ENCODE measurements around the gene GPR180. TPM values are rescaled to one million over a fixed set of nuclear protein-coding genes. Genes with fewer than 3 reads are reported as not detected.

GPR180 gene
- total RNA-seq, 1 experiment from 2014 or later: 8.3 TPM

DNA sequence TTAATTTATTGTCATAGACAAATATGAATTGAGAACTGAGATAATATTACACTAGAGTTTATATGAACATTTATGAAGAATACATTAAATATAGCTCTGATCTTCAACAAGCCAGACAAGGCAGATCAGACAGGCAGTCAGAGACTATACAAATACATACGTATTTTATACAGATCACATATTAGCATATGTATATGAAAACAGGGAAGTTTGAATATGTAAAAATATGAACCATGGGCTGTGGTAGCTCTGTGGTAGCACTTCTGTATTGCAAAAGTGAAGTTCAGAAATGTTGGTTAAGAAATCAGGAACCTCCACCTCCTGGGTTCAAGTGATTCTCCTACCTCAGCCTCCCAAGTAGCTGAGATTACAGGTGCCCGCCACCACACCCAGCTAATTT, 20.7 kb downstream of the GPR180 start:
- H3K36me3 ChIP-seq (ENCODE audit: insufficient read depth, low read length, poor library complexity, severe bottlenecking): peaks cover 30% of the 10 kb centered on the region
- no peaks in the 10 kb centered on the region for H3K27me3 ChIP-seq (replicated peaks; ENCODE audit: insufficient read depth, low read depth, low read length, poor library complexity)
- H3K9me3 ChIP-seq (ENCODE audit: low read depth, low read length, poor library complexity, severe bottlenecking): no peaks in the 10 kb centered on the region
- DNase-seq (ENCODE audit: low spot score): no peak
- H3K27ac ChIP-seq (ENCODE audit: low read depth, low read length, poor library complexity, severe bottlenecking): no peak overlapping the region
- intact Hi-C loops (cut with micrococcal nuclease; ENCODE audit: unreplicated experiment): no loop called here
- H3K4me1 ChIP-seq (ENCODE audit: insufficient read depth, low read length, poor library complexity, severe bottlenecking): no peaks in the 10 kb centered on the region
- TF ChIP-seq, protein P1, sequence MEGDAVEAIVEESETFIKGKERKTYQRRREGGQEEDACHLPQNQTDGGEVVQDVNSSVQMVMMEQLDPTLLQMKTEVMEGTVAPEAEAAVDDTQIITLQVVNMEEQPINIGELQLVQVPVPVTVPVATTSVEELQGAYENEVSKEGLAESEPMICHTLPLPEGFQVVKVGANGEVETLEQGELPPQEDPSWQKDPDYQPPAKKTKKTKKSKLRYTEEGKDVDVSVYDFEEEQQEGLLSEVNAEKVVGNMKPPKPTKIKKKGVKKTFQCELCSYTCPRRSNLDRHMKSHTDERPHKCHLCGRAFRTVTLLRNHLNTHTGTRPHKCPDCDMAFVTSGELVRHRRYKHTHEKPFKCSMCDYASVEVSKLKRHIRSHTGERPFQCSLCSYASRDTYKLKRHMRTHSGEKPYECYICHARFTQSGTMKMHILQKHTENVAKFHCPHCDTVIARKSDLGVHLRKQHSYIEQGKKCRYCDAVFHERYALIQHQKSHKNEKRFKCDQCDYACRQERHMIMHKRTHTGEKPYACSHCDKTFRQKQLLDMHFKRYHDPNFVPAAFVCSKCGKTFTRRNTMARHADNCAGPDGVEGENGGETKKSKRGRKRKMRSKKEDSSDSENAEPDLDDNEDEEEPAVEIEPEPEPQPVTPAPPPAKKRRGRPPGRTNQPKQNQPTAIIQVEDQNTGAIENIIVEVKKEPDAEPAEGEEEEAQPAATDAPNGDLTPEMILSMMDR (conservative IDR thresholded peaks at IDR 0.05; ENCODE audit: low read depth, low read length): no peak
- no peak for TF ChIP-seq EZH2 (IDR thresholded peaks at IDR 0.05; ENCODE audit: borderline replicate concordance, low read depth, low read length, poor library complexity, severe bottlenecking)
- no peak overlapping the region for H3K4me3 ChIP-seq (ENCODE audit: low read depth, low read length, poor library complexity, severe bottlenecking)
- ChIA-PET POLR2A (ENCODE audit: low non-redundant PET) (no interaction called here), CTCF (no interaction called here)
- no TSS peak for BruUV-seq (replicated peaks)

DNA sequence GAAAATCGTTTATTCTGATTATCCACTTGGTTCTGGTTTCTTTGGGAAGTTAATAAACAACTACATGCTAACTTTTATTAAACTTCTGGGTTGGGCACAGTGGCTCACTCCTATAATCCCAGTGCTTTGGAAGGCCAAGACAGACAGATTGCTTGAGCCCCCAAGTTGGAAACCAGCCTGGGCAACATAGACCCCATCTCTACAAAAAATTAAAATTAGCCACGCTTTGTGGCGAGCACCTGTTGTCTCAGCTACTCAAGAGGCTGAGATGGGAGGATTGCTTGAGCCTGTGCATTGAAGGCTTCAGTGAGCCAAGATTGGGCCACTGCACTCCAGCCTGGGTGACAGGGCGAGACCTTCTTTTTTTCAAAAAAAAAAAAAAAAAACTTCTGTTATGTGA, 21.7 kb downstream of the GPR180 start:
- peaks cover 31% of the 10 kb centered on the region for H3K36me3 ChIP-seq (ENCODE audit: insufficient read depth, low read length, poor library complexity, severe bottlenecking)
- no peaks in the 10 kb centered on the region for H3K27me3 ChIP-seq (replicated peaks; ENCODE audit: insufficient read depth, low read depth, low read length, poor library complexity)
- no peak overlapping the region for H3K27ac ChIP-seq (ENCODE audit: low read depth, low read length, poor library complexity, severe bottlenecking)
- no peak overlapping the region for H3K4me3 ChIP-seq (ENCODE audit: low read depth, low read length, poor library complexity, severe bottlenecking)
- intact Hi-C loops (cut with micrococcal nuclease; ENCODE audit: unreplicated experiment): no loop called here
- CTCF ChIA-PET: no interaction called here
- H3K9me3 ChIP-seq (ENCODE audit: low read depth, low read length, poor library complexity, severe bottlenecking): no peaks in the 10 kb centered on the region
- BruUV-seq (replicated peaks): no TSS peak
- no peaks in the 10 kb centered on the region for H3K4me1 ChIP-seq (ENCODE audit: insufficient read depth, low read length, poor library complexity, severe bottlenecking)
- POLR2A ChIA-PET (ENCODE audit: low non-redundant PET): no interaction called here
- no peak for TF ChIP-seq EZH2 (IDR thresholded peaks at IDR 0.05; ENCODE audit: borderline replicate concordance, low read depth, low read length, poor library complexity, severe bottlenecking)
- TF ChIP-seq, protein P1 (conservative IDR thresholded peaks at IDR 0.05; ENCODE audit: low read depth, low read length): no peak
- DNase-seq (ENCODE audit: low spot score): no peak

DNA sequence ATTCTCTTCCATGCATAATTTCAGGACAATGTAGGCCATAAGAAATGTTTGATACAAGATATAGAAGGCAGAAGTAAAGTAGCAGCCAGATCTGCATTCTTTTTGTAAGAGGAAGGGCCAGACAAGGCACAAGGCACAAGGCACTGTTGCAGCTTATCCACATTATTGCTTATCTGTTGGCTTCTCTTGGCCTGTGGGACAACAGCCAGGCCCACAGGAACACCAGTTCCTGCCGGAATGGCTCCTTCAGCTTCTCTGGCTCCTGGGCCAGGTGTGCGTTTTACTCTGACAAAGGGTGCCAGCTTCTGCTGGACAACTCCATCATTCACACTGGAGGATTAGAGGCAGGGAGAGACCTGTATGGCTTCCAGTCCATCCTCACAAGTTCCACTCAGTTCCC, 29.2 kb downstream of the GPR180 start:
- Histone ChIP-seq H3K27me3 (replicated peaks; ENCODE audit: insufficient read depth, low read depth, low read length, poor library complexity) (no peaks in the 10 kb centered on the region), H3K4me3 (ENCODE audit: low read depth, low read length, poor library complexity, severe bottlenecking) (no peak overlapping the region), H3K9me3 (ENCODE audit: low read depth, low read length, poor library complexity, severe bottlenecking) (no peaks in the 10 kb centered on the region), H3K36me3 (ENCODE audit: insufficient read depth, low read length, poor library complexity, severe bottlenecking) (peaks cover 15% of the 10 kb centered on the region), H3K27ac (ENCODE audit: low read depth, low read length, poor library complexity, severe bottlenecking) (no peak overlapping the region), H3K4me1 (ENCODE audit: insufficient read depth, low read length, poor library complexity, severe bottlenecking) (no peaks in the 10 kb centered on the region)
- POLR2A ChIA-PET (ENCODE audit: low non-redundant PET): no interaction called here
- intact Hi-C loops (cut with micrococcal nuclease; ENCODE audit: unreplicated experiment): no loop called here
- DNase-seq (ENCODE audit: low spot score): no peak
- TF ChIP-seq, protein P1 (conservative IDR thresholded peaks at IDR 0.05; ENCODE audit: low read depth, low read length): no peak
- TF ChIP-seq EZH2 (IDR thresholded peaks at IDR 0.05; ENCODE audit: borderline replicate concordance, low read depth, low read length, poor library complexity, severe bottlenecking): no peak
- CTCF ChIA-PET: no interaction called here
- BruUV-seq (replicated peaks): no TSS peak

Measured in A673 (cell line).